ENCODE measurements around the gene NSUN4.
"Not testable (repeated sequence)": the region's sequence is repeated elsewhere in the genome, so short reads cannot be mapped to it uniquely, and the experiment has no call there.

The NSUN4 gene

DNA sequence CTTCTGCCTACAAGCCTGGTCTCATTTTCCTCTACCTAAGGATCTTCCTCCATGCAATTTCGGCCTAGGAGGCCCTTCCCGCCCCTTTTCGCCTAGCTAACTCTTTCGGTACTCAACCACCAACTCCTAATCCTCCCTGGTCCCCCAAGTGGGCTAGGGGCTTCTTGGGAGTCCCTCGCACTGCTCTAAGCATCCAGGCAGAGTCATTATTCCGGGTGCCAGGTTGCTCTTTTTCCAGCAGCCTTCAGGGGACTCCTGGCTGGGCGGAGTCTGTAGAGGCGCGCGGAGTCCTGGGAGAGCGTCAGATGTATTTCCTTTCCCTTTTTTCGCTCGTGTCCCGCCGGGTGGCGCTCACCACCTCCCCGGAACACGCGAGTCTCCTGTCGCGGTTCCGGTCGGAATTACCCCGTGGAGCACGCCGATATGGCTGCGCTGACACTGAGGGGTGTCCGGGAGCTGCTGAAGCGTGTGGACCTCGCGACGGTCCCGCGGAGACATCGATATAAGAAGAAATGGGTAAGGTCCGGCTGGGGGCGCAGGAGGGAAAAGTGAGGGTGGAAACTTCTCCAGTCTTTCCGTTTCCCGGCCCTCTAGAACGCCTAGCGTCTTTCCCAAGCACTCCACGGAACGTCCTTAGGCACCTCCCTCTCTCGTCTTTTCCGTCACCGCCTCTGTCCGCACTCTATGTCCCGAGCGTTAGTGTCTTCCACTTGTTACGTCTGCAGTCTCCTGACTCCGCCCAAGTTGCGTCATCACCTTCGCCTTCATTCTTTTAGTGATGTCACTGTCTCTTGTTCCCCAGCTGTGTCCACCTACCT, at the start of gene NSUN4:
Gene NSUN4, plus strand, starts transcription at position 404 of the 818 bp plus-strand sequence. Its CDS starts 20 bp downstream, at position 424.
- peak; percentile 88 for DNase-seq (ENCODE audit: low spot score)

- DNase-seq (ENCODE audit: low spot score): no peak
These were observed 45.3 kb upstream of the NSUN4 start for GRCh38 chr1:46295306-46295705.

- no peak for DNase-seq (ENCODE audit: low spot score)
These were observed 42.2 kb upstream of the NSUN4 start for GRCh38 chr1:46298387-46298786.

GRCh38 chr1:46300673-46301405, 39.8 kb upstream of the NSUN4 start:
- DNase-seq (ENCODE audit: low spot score): peak; percentile 22

- peak; percentile 17 for DNase-seq (ENCODE audit: low spot score)
These were observed 39.2 kb upstream of the NSUN4 start for GRCh38 chr1:46301406-46301807.

DNA sequence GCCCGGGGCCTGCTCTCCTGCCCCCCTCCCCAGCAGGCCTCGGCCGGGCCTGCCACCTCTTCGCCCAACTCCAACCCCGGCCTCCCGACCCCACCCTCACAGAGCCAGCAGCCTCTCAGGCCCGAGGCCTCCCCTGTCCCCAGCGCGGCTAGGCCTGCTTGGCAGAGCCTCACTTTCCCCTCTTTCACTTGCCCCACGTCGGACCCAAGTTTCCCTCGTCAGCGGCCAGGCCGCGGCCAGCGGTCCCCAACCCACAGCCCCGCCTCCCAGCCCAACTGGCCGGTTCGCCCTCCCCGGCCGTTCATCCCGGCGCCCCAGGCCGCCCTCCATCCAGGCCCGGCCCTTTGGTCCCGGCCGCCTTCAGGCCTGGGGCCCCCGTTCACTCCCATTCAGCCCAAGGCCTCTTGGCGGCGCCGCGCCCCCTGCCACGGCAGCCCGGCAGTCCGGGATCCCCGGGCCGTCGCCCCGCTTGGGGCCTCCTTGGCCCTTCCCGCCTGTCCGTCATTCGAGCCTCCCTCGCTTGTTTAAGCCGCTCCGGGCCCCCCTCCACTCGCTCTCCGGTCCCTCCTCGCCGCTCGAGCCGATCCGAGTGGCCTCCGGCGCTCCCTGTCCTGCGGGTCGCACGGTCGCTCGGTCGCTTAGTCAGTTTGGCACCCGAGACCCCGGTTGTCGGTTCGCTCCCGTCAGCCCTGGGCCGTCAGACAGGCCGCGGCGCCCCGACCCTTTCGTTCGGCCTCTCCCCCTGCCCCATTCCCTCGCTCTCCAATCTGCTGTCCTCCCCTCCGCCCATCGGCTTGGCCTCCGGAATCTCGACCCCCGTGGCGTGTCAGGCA, 38.6 kb upstream of the NSUN4 start:
- DNase-seq (ENCODE audit: low spot score): peak; percentile 16

DNA sequence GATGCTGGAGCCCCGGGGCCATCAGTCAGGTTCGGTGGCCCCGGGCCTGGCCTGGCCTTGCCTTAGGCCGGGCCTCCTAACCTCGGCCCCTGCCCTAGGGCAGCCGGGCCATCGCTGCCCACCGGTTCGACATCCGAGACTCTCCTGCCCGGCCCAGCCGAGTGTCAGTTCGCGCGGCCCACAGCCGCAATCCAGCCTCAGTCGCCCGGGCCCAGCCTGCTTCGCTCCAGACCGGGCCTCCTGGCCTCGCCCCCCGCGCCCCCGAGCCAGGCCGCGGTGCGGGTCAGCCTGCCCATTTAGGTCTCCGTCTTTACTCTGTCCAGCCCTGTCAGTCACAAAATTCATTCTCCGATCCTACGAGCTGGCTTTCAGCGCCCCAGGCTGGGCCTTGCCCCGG, 38.0 kb upstream of the NSUN4 start:
- DNase-seq (ENCODE audit: low spot score): no peak

GRCh38 chr1:46303038-46303871, 37.4 kb upstream of the NSUN4 start, which contains the start of the genes LRRC41 and UQCRH:
Gene LRRC41, minus strand, starts transcription at chr1:46303616. Its CDS starts 294 bp downstream, at chr1:46303322.
Gene UQCRH, plus strand, starts transcription at chr1:46303698. Its CDS starts 69 bp downstream, at chr1:46303767.
- DNase-seq (ENCODE audit: low spot score): peak; percentile 99

- peak; percentile 19 for DNase-seq (ENCODE audit: low spot score)
These were observed 36.7 kb upstream of the NSUN4 start for GRCh38 chr1:46303872-46304326.

DNA sequence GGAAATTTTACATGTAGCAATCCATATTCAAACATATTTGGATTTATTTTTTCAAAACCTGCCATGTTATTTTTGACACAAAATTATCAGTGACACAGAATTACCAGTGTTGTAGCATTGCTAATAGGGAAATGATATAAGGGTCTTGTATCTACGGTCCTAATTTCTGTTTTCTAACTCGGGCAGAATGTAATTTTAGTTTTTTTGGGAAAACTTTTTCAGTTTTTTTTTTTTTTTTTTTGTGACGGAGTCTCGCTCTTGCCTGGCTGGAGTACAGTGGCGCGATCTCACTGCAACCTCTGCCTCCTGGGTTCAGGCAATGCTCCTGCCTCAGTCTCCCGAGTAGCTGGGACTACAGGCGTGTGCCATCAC, 34.5 kb upstream of the NSUN4 start:
- DNase-seq (ENCODE audit: low spot score): no peak

DNA sequence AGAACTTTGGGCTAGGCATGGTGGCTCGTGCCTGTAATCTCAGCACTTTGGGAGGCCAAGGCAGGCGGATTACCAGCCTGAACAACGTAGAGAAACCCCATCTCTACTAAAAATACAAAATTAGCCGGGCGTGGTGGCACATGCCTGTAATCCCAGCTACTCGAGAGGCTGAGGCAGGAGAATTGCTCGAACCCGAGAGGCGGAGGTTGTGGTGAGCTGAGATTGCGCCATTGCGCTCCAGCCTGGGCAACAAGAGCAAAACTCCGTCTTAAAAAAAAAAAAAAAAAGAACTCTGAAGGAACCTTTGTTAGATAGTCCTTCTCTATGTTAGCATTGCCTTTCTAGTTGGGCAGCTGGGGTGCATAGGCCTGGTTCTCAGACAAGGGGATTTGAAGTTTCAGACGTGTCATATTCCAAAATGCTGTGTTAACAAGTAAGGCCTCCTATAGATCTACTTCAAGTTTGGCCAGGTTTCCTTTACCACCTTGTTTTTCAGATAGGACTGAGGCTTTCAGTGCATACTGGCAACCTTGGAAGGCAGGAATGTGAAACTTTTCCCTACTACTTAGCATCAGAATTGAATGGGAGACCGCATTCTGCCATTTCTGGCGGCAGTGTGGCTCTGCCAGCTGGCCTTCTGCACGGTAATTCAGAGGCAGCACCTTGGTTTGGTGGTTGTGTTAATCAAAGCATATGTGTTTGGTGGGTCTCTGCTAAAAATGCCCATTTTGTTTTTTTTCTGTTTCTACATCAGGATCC, 31.0 kb upstream of the NSUN4 start:
- DNase-seq (ENCODE audit: low spot score): no peak

DNA sequence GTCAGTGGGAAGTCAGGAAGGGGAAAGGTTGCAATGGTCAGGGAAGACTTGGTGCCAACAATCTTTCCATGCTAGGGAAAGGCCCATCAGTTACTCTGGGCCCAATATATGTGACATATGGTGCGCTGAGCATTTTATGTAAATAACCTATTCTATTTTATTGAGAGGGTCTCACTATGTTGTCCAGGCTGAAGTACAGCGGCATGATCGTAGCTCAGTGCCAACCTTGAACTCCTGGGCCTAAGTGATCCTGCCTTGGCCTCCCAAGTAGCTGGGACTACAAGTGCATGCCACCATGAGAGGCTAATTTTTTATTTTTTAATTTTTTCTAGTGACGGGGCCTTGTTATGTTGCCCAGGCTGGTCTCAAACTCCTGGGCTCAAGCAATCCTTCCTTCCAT, 30.3 kb upstream of the NSUN4 start:
- DNase-seq (ENCODE audit: low spot score): no peak

DNA sequence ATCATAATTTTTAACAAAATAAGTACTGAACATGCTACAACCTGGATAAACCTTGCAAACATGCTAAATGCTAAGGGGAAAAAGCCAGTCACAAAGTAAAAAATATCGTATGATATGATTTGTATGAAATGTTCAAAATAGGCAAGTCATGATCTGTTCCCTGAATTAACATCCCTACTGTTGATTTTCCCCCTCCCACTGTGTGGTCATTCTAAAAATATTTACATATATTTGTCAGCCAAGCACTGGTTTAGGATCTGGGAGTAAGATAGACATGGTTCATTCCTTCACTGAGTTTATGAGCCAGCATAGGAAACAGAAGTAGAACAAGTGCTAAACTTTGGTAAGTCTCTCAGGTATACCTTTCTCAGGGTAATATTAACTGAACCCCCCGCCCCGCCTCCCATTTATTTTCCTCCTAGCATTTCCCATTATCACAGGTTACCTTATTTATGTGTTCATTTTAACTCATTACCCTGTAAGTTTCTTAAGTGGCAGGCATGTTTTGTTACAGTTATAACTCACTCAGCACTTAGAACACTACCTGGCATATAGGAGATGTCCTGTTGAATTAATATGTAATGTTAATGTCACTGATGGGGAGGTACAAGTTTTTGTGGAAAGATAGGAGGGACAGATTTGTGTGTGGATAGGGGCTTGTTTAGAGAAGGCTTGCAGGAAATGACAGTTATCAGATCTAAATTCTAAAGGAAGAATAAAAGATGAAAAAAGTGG, 24.8 kb upstream of the NSUN4 start:
- DNase-seq (ENCODE audit: low spot score): no peak

GRCh38 chr1:46317323-46317722, 23.3 kb upstream of the NSUN4 start:
- no peak for DNase-seq (ENCODE audit: low spot score)

GRCh38 chr1:46319301-46319700, 21.3 kb upstream of the NSUN4 start:
- DNase-seq (ENCODE audit: low spot score): not testable (repeated sequence)

DNA sequence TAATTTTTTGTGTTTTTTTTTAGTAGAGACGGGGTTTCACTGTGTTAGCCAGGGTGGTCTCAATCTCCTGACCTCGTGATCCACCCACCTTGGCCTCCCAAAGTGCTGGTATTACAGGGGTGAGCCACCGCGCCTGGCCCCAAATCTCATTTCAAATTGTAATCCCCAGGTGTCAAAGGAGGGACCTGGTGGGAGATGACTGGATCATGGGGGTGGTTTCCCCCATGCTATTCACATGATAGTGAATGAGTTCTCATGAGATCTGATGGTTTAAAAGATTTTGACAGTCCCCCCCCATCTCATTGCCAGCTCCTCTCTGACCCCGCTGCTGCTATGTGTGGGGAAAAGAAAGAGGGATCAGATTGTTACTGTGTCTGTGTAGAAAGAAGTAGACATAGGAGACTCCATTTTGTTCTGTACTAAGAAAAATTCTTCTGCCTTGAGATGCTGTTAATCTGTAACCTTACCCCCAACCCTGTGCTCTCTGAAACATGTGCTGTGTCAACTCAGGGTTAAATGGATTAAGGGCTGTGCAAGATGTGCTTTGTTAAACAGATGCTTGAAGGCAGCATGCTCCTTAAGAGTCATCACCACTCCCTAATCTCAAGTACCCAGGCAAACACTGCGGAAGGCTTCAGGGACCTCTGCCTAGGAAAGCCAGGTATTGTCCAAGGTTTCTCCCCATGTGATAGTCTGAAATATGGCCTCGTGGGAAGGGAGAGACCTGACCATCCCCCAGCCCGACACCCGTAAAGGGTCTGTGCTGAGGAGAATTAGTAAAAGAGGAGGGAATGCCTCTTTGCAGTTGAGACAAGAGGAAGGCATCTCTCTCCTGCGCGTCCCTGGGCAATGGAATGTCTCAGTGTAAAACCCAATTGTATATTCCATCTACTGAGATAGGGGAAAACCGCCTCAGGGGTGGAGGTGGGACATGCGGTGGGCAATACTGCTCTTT, 20.4 kb upstream of the NSUN4 start:
- not testable (repeated sequence) for DNase-seq (ENCODE audit: low spot score)

GRCh38 chr1:46322191-46322590, 18.4 kb upstream of the NSUN4 start:
- not testable (repeated sequence) for DNase-seq (ENCODE audit: low spot score)

- DNase-seq (ENCODE audit: low spot score): not testable (repeated sequence)
These were observed 15.1 kb upstream of the NSUN4 start for GRCh38 chr1:46325285-46326076.
